Myocyte (in vitro differentiated cells): Measurements from ENCODE around the gene SRA1. TPM values are rescaled to one million over a fixed set of nuclear protein-coding genes. Genes with fewer than 3 reads are reported as not detected.
A peak's percentile ranks its signal among the peaks of the same experiment; 100 is the strongest.

ENCODE experiments used
- DNase-seq: peaks from one replicate; pipeline ENCODE4 v3.0.0-alpha.2; 2012; ENCODE audit warnings: low read depth
- microRNA-seq: library from miRNA; unstranded; fragments of <30 nt; microRNA quantifications from one replicate; pipeline ENCODE4, GENCODE V29; 2016
- total RNA-seq: library from RNA; depleted of rRNA; stranded (reverse); fragments of >200 nt; gene quantifications from 2 replicates; pipeline ENCODE4 v1.2.3, GENCODE V29; 2014

The SRA1 gene
- total RNA-seq, 1 donor from 2014 or later = 44.9 TPM

DNA sequence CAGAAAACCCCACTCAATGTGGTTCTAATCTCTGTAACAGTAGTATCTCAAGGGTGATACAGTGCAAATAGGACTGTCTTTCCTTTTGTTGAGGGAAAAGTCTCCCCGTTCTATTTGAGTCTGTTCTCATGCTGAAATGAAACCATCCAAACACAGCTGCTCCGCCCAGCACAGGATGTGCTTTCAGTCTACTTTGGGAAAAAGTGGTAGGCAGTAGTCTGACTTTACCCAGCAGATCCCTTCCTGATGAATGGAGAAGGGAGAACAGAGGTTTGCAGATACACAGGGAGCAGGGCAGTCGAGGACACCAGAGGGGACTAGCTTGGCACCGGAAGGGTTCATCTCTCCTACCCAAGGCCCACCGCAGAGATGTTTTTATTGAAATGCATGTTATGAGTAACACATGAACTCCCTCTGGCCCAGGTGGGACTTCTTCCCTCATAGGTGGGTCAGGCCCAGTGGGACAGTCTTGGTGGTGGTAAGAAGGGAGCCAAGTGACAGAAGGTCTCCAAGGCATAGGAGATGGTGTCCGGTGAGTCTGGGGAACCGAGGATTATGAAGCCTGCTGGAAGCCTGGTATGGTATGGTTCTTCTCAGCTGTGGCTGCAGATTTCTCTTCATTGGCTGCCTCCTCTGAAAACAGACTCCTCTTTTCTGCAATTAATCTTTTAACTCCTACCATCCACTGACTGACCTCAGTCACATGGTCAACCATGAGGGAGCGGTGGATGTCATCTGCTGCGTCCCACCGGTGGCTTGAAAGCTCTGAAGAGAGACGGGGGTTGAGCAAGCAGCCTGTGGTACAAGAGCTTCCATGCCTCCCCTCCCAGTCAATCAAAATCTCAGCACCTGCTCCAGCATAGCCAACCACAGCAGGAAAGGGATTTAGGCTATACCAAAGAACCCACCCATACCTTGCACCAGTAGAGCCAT is 6.9 kb downstream of the SRA1 start:
- DNase-seq = peak; percentile 14

GRCh38 chr5:140549237-140550144 is 7.8 kb downstream of the SRA1 start:
- DNase-seq = peak; percentile 56

DNA sequence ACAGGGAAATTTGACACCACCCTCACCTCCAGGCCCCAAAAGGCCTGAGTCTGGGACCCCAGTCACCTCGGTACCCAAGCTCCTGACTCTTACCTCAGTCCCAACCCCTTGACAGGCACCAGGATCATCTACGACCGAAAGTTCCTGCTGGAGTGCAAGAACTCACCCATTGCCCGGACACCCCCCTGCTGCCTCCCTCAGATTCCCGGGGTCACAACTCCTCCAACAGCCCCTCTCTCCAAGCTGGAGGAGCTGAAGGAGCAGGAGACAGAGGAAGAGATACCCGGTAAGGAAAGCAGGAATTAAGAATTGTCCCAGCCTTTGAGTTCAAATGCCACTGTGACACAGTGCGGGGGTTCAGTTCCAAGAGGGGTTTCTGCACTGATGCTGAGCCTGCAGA is 8.5 kb downstream of the SRA1 start:
- no peak for DNase-seq

GRCh38 chr5:140548300-140548688 is 9.0 kb downstream of the SRA1 start:
- DNase-seq = no peak

GRCh38 chr5:140547508-140548299 is 9.6 kb downstream of the SRA1 start, which contains the start of gene EIF4EBP3:
Gene EIF4EBP3 (plus strand): TSS chr5:140547662. CDS start chr5:140547738, 76 bp downstream.
- DNase-seq = peak; percentile 93

GRCh38 chr5:140546851-140547507 is 10.3 kb downstream of the SRA1 start:
- no peak for DNase-seq

- no peak for DNase-seq
Measured at GRCh38 chr5:140545606-140546005, 11.7 kb downstream of the SRA1 start.

DNA sequence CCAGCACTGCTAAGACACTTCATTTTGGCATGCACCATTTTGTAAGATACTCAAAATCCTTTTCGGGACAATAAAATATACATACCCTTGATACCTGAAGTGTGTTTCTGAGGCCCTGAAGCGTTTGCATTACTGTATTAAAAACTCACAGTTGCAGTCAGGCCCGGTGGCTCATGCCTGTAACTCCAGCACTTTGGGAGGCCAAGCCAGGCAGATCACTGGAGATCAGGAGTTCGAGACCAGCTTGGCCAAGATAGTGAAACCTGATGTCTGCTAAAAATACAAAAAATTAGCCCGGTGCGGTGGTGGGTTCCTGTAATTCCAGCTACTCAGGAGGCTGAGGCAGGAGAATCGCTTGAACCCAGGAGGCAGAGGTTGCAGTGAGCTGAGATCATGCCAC is 12.3 kb downstream of the SRA1 start:
- DNase-seq = no peak

- no peak for DNase-seq
Measured at GRCh38 chr5:140542972-140543371, 14.3 kb downstream of the SRA1 start.

DNA sequence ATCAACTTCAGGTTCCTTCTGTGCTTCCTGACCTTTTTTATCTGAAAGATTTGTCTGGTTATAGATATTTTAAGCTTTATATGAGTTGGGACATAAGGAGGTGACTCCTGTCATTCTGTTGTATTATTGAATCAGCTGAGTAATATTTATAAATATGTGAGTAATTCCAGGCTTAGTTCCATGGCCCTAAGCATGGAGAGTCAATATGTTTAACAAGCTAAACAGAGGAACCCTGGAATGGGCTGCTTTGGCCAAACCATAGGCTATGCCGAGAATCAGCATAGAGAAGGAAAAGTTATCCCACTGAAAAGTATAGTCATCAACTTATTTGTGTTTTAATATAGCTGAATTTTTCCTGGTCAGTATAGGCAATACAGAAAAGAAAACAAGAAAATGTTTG is 17.0 kb downstream of the SRA1 start:
- DNase-seq = no peak

- DNase-seq = no peak
Measured at GRCh38 chr5:140524003-140524402, 33.3 kb downstream of the SRA1 start.

DNA sequence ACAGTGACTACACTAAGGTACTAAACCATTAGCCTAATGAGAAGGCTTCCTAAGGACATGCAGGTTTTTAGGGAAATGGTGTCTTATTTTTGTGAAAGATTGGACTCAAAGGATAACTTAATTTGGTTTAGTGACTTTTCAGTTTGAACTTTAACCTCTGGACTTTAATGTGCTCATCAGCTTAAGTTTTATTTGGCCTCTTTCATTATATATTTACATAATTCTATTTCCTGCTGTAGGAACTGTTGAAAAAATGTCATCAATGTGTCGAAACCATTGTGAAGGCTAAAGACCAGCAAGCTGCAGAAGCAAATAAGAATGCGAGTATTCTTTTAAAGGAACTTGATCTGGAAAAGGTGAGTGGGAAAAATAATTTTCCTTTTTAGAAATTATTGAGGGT is 44.1 kb downstream of the SRA1 start:
- no peak for DNase-seq

DNA sequence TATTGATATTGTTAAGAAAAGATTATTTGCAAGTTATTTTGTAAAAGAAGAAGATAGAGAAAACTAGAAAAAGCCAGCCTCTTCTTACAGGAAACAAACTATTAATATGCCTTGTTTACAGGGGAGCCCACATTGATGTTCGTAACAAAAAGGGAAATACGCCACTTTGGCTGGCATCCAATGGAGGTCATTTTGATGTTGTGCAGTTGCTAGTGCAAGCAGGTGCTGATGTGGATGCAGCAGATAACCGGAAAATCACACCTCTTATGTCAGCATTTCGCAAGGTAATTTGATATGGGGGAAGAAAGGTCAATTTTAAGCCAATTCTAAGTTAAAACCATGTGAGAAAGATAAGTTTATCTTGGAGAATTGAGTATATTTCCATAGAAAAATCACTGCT is 47.4 kb downstream of the SRA1 start:
- DNase-seq = no peak

- no peak for DNase-seq
Measured at GRCh38 chr5:140502834-140503233, 54.4 kb downstream of the SRA1 start.

Small RNA genes lying within 50 kb of the gene (microRNA-seq; reads per million reads assigned to microRNA genes)
- gene MIR6831 = not detected

Other genes with a start within 250 kb of the SRA1 start
- 10.1 and 10.2 TPM in 2 replicates for gene HBEGF, start 210.9 kb downstream of the SRA1 start, total RNA-seq
- not detected in 2 replicates for gene SLC4A9, start 197.3 kb downstream of the SRA1 start, total RNA-seq
- 33.7 and 39.7 TPM in 2 replicates for gene ANKHD1, start 155.6 kb downstream of the SRA1 start, total RNA-seq
- not detected in 2 replicates for gene EIF4EBP3, start 9.8 kb downstream of the SRA1 start, total RNA-seq
- 22.9 and 23.2 TPM in 2 replicates for gene APBB3, start 7.1 kb upstream of the SRA1 start, total RNA-seq
- 40.0 and 40.5 TPM in 2 replicates for gene SLC35A4, start 7.4 kb upstream of the SRA1 start, total RNA-seq
- 0.21 and 0.64 TPM in 2 replicates for gene CD14, start 75.7 kb upstream of the SRA1 start, total RNA-seq
- gene TMCO6, start 82.0 kb upstream of the SRA1 start, total RNA-seq = 5.3 and 8.1 TPM in 2 replicates
- 46.7 and 51.4 TPM in 2 replicates for gene NDUFA2, start 90.2 kb upstream of the SRA1 start, total RNA-seq
- 105 and 121 TPM in 2 replicates for gene IK, start 90.4 kb upstream of the SRA1 start, total RNA-seq
- 20.5 and 20.6 TPM in 2 replicates for gene WDR55, start 107.4 kb upstream of the SRA1 start, total RNA-seq
- gene DND1, start 116.1 kb upstream of the SRA1 start, total RNA-seq = 0.52 and 1.0 TPM in 2 replicates
- gene HARS1, start 133.9 kb upstream of the SRA1 start, total RNA-seq = 49.4 and 52.5 TPM in 2 replicates
- gene HARS2, start 134.0 kb upstream of the SRA1 start, total RNA-seq = 24.4 and 30.9 TPM in 2 replicates
- gene ZMAT2, start 143.0 kb upstream of the SRA1 start, total RNA-seq = 46.7 and 61.3 TPM in 2 replicates
- 0.10 TPM in 1 of 2 replicates, not detected in the other for gene PCDHA1, start 228.7 kb upstream of the SRA1 start, total RNA-seq
- 0.36 TPM in 1 of 2 replicates, not detected in the other for gene PCDHA2, start 237.4 kb upstream of the SRA1 start, total RNA-seq
- 0.16 TPM in 2 replicates for gene PCDHA3, start 243.6 kb upstream of the SRA1 start, total RNA-seq
- gene PCDHA4, start 249.6 kb upstream of the SRA1 start, total RNA-seq = 1.2 and 1.4 TPM in 2 replicates